Measurements from ENCODE around the gene SLC25A19. TPM values are rescaled to one million over a fixed set of nuclear protein-coding genes. Genes with fewer than 3 reads are reported as not detected.
A peak's percentile ranks its signal among the peaks of the same experiment; 100 is the strongest.

Gene SLC25A19
- total and polyA plus RNA-seq, 9 of the 15 experiments (the other 6 are each of a cell fraction or from before 2014, with no cell fraction given): 33.4 to 76.6 (median 55.3) TPM

GRCh38 chr17:75316253-75316652, 27.0 kb upstream of the SLC25A19 start:
- Histone ChIP-seq H3K36me3 (ENCODE audit: control insufficient read depth, insufficient read depth, low read length) (peaks cover 36% of the 10 kb centered on the region; the same call in 2 of the 3 replicates), H3K4me1 (replicated peaks in 1 of 2; ENCODE audit: control insufficient read depth in 2 of 2, insufficient read depth in 2 of 2, low read length in 2 of 2) (peaks cover 0 to 13% of the 10 kb centered on the region in 2 experiments; a peak in 4 of 5 replicates), H3K9me1 (ENCODE audit: control insufficient read depth, insufficient read depth, low read length) (no peaks in the 10 kb centered on the region), H4K20me1 (replicated peaks; ENCODE audit: control insufficient read depth, insufficient read depth, low read length) (no peaks in the 10 kb centered on the region), H3K79me2 (ENCODE audit: control insufficient read depth, insufficient read depth, low read length) (no peaks in the 10 kb centered on the region), H3K4me3 (no peak overlapping the region), H3K9me3 (replicated peaks; ENCODE audit: control insufficient read depth, insufficient read depth, low read depth, low read length) (no peaks in the 10 kb centered on the region), H3K4me2 (ENCODE audit: insufficient read depth, low read length) (no peak overlapping the region), H3K9ac (ENCODE audit: insufficient read depth in 1 of 2, low read depth in 2 of 2, low read length in 2 of 2) (no peak overlapping the region), H2AFZ (ENCODE audit: low read depth, low read length) (no peak overlapping the region), H3K27ac (ENCODE audit: extremely low read depth, low read depth, low read length) (no peak overlapping the region), H3K27me3 (ENCODE audit: control insufficient read depth in 2 of 2, insufficient read depth in 2 of 2, low read length in 2 of 2) (no peaks in the 10 kb centered on the region)
- no peak for FAIRE-seq
- BruUV-seq (replicated peaks): no TSS peak
- in situ Hi-C loops (cut with MboI) (no loop called here), intact Hi-C loops (cut with micrococcal nuclease) (no loop called here)
- POLR2A ChIA-PET: interaction anchor here (0.5 to 3.6 kb wide), 10 partner anchors 10 to 1021 kb away, joined by 3 to 19 read pairs (median 3); partner anchors contain the start of genes GRB2 and MIF4GD
- WGBS (ENCODE audit: insufficient coverage, low coverage, missing lambda C conversion rate): 58% methylated on average over 5 of the region's 5 CpGs
- CTCF ChIA-PET (ENCODE audit: low intra/inter-chr PET ratio): no interaction called here
- peak; percentile 49 for ATAC-seq
- TF ChIP-seq TFAP4 (CRISPR knock-in tag; IDR thresholded peaks at IDR 0.05; ENCODE audit: borderline replicate concordance) (peak; percentile 1; the same call in 1 of the 2 replicates), ZNF133 (CRISPR knock-in tag; IDR thresholded peaks at IDR 0.05) (no peak), DACH1 (IDR thresholded peaks at IDR 0.05; ENCODE audit: partially characterized antibody) (no peak)
- no peak for DNase-seq (ENCODE audit: extremely low read depth in 1 of 4, low spot score in 3 of 4)
